NCI-H2196 treated with DMSO at 0.1 percent for 48 hours (cell line): ENCODE results near the gene ADAD2.

Experiments
- DNase-seq: peaks from one replicate; lab custom pipeline; 2025; ENCODE audit not compliant: unreplicated experiment; lab: John Stamatoyannopoulos, UW

The ADAD2 gene

GRCh38 chr16:84244728-84245127 is 53.8 kb downstream of the ADAD2 start:
- DNase-seq: no peak

GRCh38 chr16:84245956-84246678 is 55.2 kb downstream of the ADAD2 start:
- DNase-seq: no peak

GRCh38 chr16:84246679-84247077 is 55.7 kb downstream of the ADAD2 start:
- DNase-seq: no peak
